Testis (tissue), 2 donors: ENCODE results near the gene CDK10.

ENCODE experiments used
- CTCF ChIP-seq, 3 experiments: fragments of 450-650 bp in 2 of 3; fragments of 200-600 bp in 1 of 3; sonication (generic) in 1 of 3; IDR thresholded peaks; one replicate each; pipeline ENCODE4 v1.5.1; 2016 to 2019; ENCODE audit warnings: antibody characterized with exemption in 3 of 3, mild to moderate bottlenecking in 2 of 3, moderate library complexity in 1 of 3
- POLR2A ChIP-seq: fragments of 450-650 bp; IDR thresholded peaks from one replicate; pipeline ENCODE4 v1.6.1; 2017; ENCODE audit warnings: antibody characterized with exemption, mild to moderate bottlenecking, moderate library complexity

- TF ChIP-seq CTCF (IDR thresholded peaks at IDR 0.05) (no peak), POLR2A (no peak)
Measured at GRCh38 chr16:89670496-89671431, 15.7 kb upstream of the CDK10 start.
